HepG2 (cell line): ENCODE results near the gene IMMP1L. TPM values are rescaled to one million over a fixed set of nuclear protein-coding genes. Genes with fewer than 3 reads are reported as not detected.
"Not testable (repeated sequence)": the region's sequence is repeated elsewhere in the genome, so short reads cannot be mapped to it uniquely, and the experiment has no call there.

Experiments used
- ATAC-seq: fragments of 200-7000 bp; cut with Tn5 transposase; 3 replicates; pipeline ENCODE4 v1.9.1; 2020; ENCODE audit warnings: mild to moderate bottlenecking, moderate library complexity
- BruUV-seq: library from RNA; stranded (reverse); fragments of 400-500 nt; replicated peaks from 2 replicates; lab custom pipeline; 2021; lab: Mats Ljungman, UMichigan
- CTCF ChIA-PET: fragments of 300-600 bp; formaldehyde crosslinking; extraction: SDS; loops from one replicate; lab custom pipeline; 2021; ENCODE audit warnings: low total read pairs, inconsistent platforms, low intra/inter-chr PET ratio; lab: Yijun Ruan, JAX
- POLR2A ChIA-PET: fragments of 350-600 bp; sonication (Branson Sonifier 250); formaldehyde crosslinking; loops from one replicate; lab custom pipeline; 2020; ENCODE audit warnings: antibody characterized with exemption, inconsistent platforms; lab: Yijun Ruan, JAX
- DNase-seq: peaks from one replicate; pipeline ENCODE4 v3.0.0-alpha.2; 2015; ENCODE audit warnings: low spot score
- FAIRE-seq: peaks from 3 replicates; lab custom pipeline; 2011; peaks lifted over from hg19 to GRCh38; lab: Jason Lieb, UNC
- H2AFZ ChIP-seq: one replicate; pipeline ENCODE4 v1.6.1; 2011; ENCODE audit warnings: low read length, inconsistent platforms
- H3K27ac ChIP-seq: fragments of 300-600 bp; 3 replicates; pipeline ENCODE4 v1.8.0; 2011; ENCODE audit warnings: mixed run types, mild to moderate bottlenecking, mixed read lengths, low read length, inconsistent platforms; ENCODE audit not compliant: insufficient read depth; ENCODE audit errors: extremely low read length
- H3K27me3 ChIP-seq, 2 experiments: fragments of 200-600 bp in 1 of 2; 2 replicates in 1 of 2; 3 replicates in 1 of 2; pipeline versions ENCODE4 v1.6.0 to v1.8.0; 2011; ENCODE audit warnings: low read length in 2 of 2, mild to moderate bottlenecking in 2 of 2, moderate library complexity in 2 of 2, inconsistent platforms in 1 of 2; ENCODE audit not compliant: insufficient read depth in 2 of 2, control insufficient read depth in 1 of 2
- H3K36me3 ChIP-seq, 2 experiments: fragments of 200-600 bp in 1 of 2; replicated peaks in 1 of 2; 2 replicates in 1 of 2; 3 replicates in 1 of 2; pipeline versions ENCODE4 v1.5.1 to v1.8.0; 2011; ENCODE audit warnings: low read length in 2 of 2, inconsistent platforms in 1 of 2; ENCODE audit not compliant: insufficient read depth in 2 of 2, control insufficient read depth in 1 of 2
- H3K4me1 ChIP-seq: 2 replicates; pipeline ENCODE4 v1.5.1; 2012; ENCODE audit warnings: low read length, inconsistent platforms; ENCODE audit not compliant: insufficient read depth
- H3K4me2 ChIP-seq: 2 replicates; pipeline ENCODE4 v1.6.0; 2011; ENCODE audit warnings: low read depth, low read length, inconsistent platforms
- H3K4me3 ChIP-seq, 3 experiments: fragments of 200-600 bp in 1 of 3; sonication (generic), shearing (Covaris generic) in 1 of 3; replicated peaks in 1 of 3; 2 replicates each; pipeline ENCODE4 v1.5.1; 2011 to 2016; ENCODE audit warnings: low read length in 3 of 3, inconsistent platforms in 2 of 3, low read depth in 2 of 3, mild to moderate bottlenecking in 2 of 3, control low read depth in 1 of 3, mixed read lengths in 1 of 3; ENCODE audit not compliant: insufficient read depth in 1 of 3
- H3K79me2 ChIP-seq: one replicate; pipeline ENCODE4 v1.6.1; 2011; ENCODE audit warnings: low read length, inconsistent platforms; ENCODE audit not compliant: insufficient read depth
- H3K9ac ChIP-seq: 2 replicates; pipeline ENCODE4 v1.6.0; 2011; ENCODE audit warnings: mild to moderate bottlenecking, low read depth, low read length, inconsistent platforms; ENCODE audit not compliant: insufficient read depth
- H3K9me3 ChIP-seq: 2 replicates; pipeline ENCODE4 v1.5.1; 2012; ENCODE audit warnings: mild to moderate bottlenecking, low read length
- H4K20me1 ChIP-seq: 2 replicates; pipeline ENCODE4 v1.6.0; 2011; ENCODE audit warnings: inconsistent platforms, mild to moderate bottlenecking, low read length, moderate library complexity; ENCODE audit not compliant: insufficient read depth
- TBX3 ChIP-seq: fragments of 450-650 bp; IDR thresholded peaks from 2 replicates; pipeline ENCODE4 v1.6.1; 2017; ENCODE audit warnings: antibody characterized with exemption, mild to moderate bottlenecking, inconsistent platforms, borderline replicate concordance
- ZBTB10 ChIP-seq: sonication (generic); formaldehyde crosslinking; IDR thresholded peaks from 2 replicates; pipeline ENCODE4 v1.4.0; 2020; ENCODE audit warnings: missing genetic modification reagents, borderline replicate concordance
- ZNF747 ChIP-seq: sonication (generic); formaldehyde crosslinking; IDR thresholded peaks from 2 replicates; pipeline ENCODE4 v1.8.1; 2023; ENCODE audit warnings: missing genetic modification reagents, mild to moderate bottlenecking, borderline replicate concordance
- WGBS: methylation state at CpG from one replicate; pipeline ENCODE4 v1.1.6; 2017; ENCODE audit warnings: low lambda C conversion rate; 5-methylcytosine and 5-hydroxymethylcytosine counted together
- in situ Hi-C: cut with HindIII; loops from 2 replicates; pipeline ENCODE4 v1.10.0; 2017; ENCODE audit warnings: low pct_unique_long_range_greater_than_20kb; ENCODE audit not compliant: extremely low pct_ligation_motif_present
- intact Hi-C: fragments of 100-400 bp; cut with micrococcal nuclease; formaldehyde crosslinking; loops from one replicate; pipeline ENCODE4 v1.10.0; 2022; ENCODE audit not compliant: unreplicated experiment
- polyA plus RNA-seq, 8 experiments: library from polyadenylated mRNA; depleted of rRNA in 3 of 8; stranded (reverse) in 7 of 8; unstranded in 1 of 8; fragments of >200 nt; fragmentation: Illumina TruSeq in 4 of 8; extraction: Trizol in 4 of 8; gene quantifications; 2 replicates each; pipeline versions ENCODE4 v1.2.1 to v1.2.3, GENCODE V29; 2011 to 2016; ENCODE audit warnings: low read depth in 4 of 8, missing spikeins in 1 of 8, mixed read lengths in 1 of 8; ENCODE audit not compliant: insufficient read depth in 1 of 8
- total RNA-seq, 5 experiments: library from RNA; depleted of rRNA; stranded (reverse); fragments of >200 nt; fragmentation: Illumina TruSeq; extraction: Trizol; gene quantifications; 2 replicates each; pipeline ENCODE4 v1.2.3, GENCODE V29; 2016; ENCODE audit warnings: low read depth in 1 of 5
- TF ChIP-seq, protein P1 (sequence below), 2 experiments: fragments of 450-650 bp in 1 of 2; sonication (generic) in 1 of 2; formaldehyde crosslinking; IDR thresholded peaks; 2 replicates each; pipeline versions ENCODE4 v1.5.0 to v1.8.0; 2020 to 2022; ENCODE audit warnings: mild to moderate bottlenecking in 1 of 2, missing genetic modification reagents in 1 of 2
- TF ChIP-seq, protein P2 (sequence below): sonication (generic); formaldehyde crosslinking; IDR thresholded peaks from 2 replicates; pipeline ENCODE4 v1.8.0; 2022; ENCODE audit warnings: missing genetic modification reagents, mild to moderate bottlenecking, inconsistent platforms, borderline replicate concordance

The IMMP1L gene
- total and polyA plus RNA-seq, 2 of the 13 experiments (the other 11 are each of a cell fraction or from before 2014, with no cell fraction given) = 42.4 to 57.9 TPM

GRCh38 chr11:31499576-31500178 is 9.7 kb downstream of the IMMP1L start (continued):
- TF ChIP-seq, protein P1, sequence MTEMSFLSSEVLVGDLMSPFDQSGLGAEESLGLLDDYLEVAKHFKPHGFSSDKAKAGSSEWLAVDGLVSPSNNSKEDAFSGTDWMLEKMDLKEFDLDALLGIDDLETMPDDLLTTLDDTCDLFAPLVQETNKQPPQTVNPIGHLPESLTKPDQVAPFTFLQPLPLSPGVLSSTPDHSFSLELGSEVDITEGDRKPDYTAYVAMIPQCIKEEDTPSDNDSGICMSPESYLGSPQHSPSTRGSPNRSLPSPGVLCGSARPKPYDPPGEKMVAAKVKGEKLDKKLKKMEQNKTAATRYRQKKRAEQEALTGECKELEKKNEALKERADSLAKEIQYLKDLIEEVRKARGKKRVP (CRISPR knock-in tag; IDR thresholded peaks at IDR 0.05) = no peak
- TF ChIP-seq ZBTB10 (CRISPR knock-in tag) = no peak
- TF ChIP-seq, protein P2, sequence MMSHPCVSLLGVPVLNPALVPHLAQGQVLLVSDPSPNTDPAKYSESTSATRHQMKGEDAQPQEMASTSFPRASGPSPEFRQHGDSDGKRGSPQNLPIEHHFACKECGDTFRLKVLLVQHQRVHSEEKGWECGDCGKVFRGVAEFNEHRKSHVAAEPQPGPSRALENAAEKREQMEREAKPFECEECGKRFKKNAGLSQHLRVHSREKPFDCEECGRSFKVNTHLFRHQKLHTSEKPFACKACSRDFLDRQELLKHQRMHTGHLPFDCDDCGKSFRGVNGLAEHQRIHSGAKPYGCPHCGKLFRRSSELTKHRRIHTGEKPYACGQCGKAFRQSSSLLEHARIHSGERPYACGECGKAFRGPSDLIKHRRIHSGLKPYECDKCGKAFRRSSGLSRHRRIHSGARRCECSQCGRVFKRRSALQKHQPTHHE = no peak
- TF ChIP-seq ZNF747 (CRISPR knock-in tag) = no peak
- TF ChIP-seq TBX3 = no peak

- H2AFZ ChIP-seq, CTCF ChIA-PET, intact Hi-C loops, H3K36me3 ChIP-seq, H3K4me2 ChIP-seq, H3K27me3 ChIP-seq, H3K9ac ChIP-seq, H3K9me3 ChIP-seq, POLR2A ChIA-PET, BruUV-seq, in situ Hi-C loops, ATAC-seq, H3K4me1 ChIP-seq, H3K4me3 ChIP-seq, H4K20me1 ChIP-seq, H3K27ac ChIP-seq, FAIRE-seq, DNase-seq: not testable (repeated sequence)
- 100% methylated on average over 1 of the region's 4 CpGs for WGBS
- H3K79me2 ChIP-seq = peaks cover 46% of the 10 kb centered on the region
Measured at GRCh38 chr11:31493762-31494161, 15.7 kb downstream of the IMMP1L start.
